GM12875 (cell line): ENCODE measurements around the gene LTBP3.

Experiments used
- H3K4me3 ChIP-seq: one replicate; pipeline ENCODE4 v1.5.1; 2011; ENCODE audit warnings: low read depth, low read length, control low read depth
- TF ChIP-seq, protein P1 (sequence below): IDR thresholded peaks from 2 replicates; pipeline ENCODE4 v1.5.1; 2011; ENCODE audit warnings: low read depth, mild to moderate bottlenecking, control low read depth, inconsistent platforms, low read length, moderate library complexity, borderline replicate concordance; ENCODE audit not compliant: insufficient read depth

Gene LTBP3

DNA sequence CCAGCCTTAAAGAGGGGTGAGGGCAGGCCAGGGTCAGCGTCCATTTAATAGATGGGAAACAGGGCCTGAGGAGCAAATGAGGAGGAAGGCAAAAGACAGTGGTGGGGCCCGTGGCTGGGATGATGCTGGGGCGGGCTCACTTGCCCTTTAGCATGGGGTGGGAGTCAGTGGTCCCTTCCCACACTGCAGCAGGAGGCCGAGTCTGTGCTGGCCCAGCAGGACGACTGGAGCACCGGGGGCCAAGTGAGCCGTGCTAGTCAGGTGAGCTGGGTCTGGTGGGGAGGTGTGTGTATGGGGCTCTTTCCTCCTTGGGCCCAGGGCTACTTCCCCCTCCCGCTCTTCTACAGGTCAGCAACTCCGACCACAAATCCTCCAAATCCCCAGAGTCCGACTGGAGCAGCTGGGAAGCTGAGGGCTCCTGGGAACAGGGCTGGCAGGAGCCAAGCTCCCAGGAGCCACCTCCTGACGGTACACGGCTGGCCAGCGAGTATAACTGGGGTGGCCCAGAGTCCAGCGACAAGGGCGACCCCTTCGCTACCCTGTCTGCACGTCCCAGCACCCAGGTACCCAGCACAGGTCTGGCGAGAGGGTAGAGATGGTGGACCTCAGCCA is 20.4 kb downstream of the LTBP3 start:
- no peak overlapping the region for H3K4me3 ChIP-seq
- TF ChIP-seq, protein P1, sequence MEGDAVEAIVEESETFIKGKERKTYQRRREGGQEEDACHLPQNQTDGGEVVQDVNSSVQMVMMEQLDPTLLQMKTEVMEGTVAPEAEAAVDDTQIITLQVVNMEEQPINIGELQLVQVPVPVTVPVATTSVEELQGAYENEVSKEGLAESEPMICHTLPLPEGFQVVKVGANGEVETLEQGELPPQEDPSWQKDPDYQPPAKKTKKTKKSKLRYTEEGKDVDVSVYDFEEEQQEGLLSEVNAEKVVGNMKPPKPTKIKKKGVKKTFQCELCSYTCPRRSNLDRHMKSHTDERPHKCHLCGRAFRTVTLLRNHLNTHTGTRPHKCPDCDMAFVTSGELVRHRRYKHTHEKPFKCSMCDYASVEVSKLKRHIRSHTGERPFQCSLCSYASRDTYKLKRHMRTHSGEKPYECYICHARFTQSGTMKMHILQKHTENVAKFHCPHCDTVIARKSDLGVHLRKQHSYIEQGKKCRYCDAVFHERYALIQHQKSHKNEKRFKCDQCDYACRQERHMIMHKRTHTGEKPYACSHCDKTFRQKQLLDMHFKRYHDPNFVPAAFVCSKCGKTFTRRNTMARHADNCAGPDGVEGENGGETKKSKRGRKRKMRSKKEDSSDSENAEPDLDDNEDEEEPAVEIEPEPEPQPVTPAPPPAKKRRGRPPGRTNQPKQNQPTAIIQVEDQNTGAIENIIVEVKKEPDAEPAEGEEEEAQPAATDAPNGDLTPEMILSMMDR: no peak

DNA sequence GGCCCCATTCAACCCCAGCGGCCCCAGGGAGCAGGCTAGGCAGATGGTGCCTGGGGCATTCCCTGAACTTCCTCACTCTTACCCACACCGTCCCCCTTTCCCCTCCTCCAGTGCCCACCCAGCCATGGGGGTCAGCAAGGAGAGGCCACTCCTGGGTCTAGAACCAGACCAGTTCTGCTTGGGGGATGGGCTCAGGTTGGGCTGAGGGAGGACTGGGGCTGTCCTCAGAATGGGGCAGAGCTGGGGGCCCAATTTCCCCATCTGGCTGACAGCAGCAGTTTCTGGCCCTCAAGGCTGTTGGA is 20.9 kb downstream of the LTBP3 start:
- TF ChIP-seq, protein P1: no peak
- H3K4me3 ChIP-seq: no peak overlapping the region

DNA sequence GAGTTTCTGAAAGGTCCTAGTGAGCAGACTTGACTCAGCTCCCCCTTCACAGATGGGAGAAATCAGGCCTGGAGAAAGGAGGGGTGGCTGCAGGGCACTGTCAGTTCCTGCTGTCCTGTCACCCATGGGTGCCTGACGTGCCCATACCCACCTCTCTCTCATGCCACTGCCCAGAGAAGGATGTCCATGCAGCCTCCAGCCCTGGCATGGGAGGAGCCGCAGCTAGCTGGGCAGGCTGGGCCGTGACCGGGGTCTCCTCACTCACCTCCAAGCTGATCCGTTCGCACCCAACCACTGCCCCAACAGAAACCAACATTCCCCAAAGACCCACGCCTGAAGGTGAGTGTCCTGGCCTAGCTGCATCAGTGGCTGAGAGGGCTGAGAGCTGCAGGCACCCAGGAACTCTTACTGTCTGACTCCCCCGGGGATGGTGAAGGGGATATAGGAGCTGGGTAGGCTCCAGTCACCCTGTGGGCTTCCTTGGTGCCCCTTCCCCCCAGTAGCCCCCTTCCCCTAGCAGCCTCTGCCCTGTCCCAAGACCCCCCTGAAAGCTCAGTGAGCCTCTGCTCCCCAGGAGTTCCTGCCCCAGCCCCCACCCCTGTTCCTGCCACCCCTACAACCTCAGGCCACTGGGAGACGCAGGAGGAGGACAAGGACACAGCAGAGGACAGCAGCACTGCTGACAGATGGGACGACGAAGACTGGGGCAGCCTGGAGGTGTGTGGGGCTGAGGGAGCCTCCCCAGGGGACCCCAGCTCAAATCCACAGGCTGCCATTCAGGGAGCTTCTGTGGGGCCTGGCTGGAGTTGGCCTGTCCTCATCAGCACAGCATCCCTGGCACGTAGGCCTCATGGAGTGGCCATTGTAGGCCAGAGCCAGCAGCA is 21.5 kb downstream of the LTBP3 start:
- TF ChIP-seq, protein P1: no peak
- no peak overlapping the region for H3K4me3 ChIP-seq

DNA sequence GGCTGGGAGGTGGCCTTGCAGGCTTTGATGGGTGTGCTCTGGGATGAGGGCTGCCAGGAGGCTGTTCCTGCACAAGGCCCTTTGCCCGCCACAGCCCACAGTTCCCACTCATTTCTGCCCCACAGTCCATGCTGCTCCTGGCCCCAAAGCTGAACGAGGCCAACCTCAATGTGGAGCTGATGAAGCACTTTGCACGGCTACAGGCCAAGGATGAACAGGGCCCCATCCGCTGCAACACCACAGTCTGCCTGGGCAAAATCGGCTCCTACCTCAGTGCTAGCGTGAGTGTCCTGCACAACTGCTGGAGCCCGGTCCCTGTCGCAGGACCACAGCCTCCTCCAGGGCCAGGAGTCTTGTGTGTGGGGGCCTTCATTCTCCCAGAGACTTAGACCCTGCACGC is 23.1 kb downstream of the LTBP3 start:
- H3K4me3 ChIP-seq: no peak overlapping the region
- TF ChIP-seq, protein P1: no peak

DNA sequence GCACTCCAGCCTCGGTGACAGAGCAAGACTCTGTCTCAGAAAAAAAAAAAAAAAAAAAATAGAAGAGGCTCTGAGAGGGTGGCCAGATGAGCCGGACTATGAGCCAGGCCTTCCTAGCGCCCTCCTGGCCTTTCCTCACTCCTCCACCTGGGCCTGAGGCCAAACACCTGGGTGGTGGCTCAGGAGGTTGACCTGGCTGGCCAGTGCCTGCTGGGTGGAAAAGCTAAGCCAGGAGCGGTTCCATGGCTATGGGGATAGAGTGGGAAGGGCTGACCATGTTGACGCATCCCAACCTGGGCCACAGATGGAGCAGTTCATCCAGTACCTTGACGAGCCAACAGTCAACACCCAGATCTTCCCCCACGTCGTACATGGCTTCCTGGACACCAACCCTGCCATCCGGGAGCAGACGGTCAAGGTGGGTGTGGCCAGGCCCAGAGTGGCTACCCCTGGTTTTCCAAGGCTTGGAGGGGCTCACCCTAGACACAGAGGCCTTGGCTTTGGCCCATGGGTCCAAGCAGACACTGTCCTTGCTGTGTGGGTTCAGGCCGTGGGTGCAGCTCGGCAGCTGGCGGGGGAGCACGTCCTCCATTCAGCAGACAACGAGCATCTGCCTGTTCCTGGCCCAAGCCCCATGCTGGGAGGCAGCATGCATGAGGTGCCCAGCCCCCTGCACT is 25.6 kb downstream of the LTBP3 start:
- no peak overlapping the region for H3K4me3 ChIP-seq
- TF ChIP-seq, protein P1: no peak

DNA sequence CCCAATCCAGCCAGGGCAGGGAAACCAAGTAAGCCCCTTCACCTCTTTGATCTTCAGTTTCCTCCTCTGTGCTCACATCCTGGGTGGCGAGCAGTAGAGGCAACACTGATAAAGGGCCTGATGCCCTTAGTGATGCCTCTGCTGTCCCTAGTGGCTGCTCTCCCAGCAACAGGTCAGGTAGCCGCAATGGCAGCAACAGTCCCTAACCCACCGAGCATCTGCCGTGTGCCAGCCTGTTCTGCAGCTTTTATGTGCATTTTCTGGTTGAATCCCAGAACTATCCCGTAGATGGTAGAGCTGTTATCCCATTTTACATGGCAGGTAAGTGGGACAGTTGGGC is 28.0 kb downstream of the LTBP3 start:
- TF ChIP-seq, protein P1: peak; percentile 51; the same call in 1 of the 2 replicates
- H3K4me3 ChIP-seq: no peak overlapping the region
